Astrocyte (in vitro differentiated cells and primary cell): ENCODE data around the gene GLYR1. TPM values are rescaled to one million over a fixed set of nuclear protein-coding genes. Genes with fewer than 3 reads are reported as not detected.

Source experiments
- DNase-seq: peaks from one replicate; pipeline ENCODE4 v3.0.0-alpha.2; 2010; ENCODE audit warnings: low read depth
- FAIRE-seq: peaks from 2 replicates; lab custom pipeline; 2011; peaks lifted over from hg19 to GRCh38; lab: Jason Lieb, UNC
- H2AFZ ChIP-seq: 2 replicates; pipeline ENCODE4 v1.6.0; 2012; ENCODE audit warnings: low read depth, low read length, inconsistent platforms
- H3K27ac ChIP-seq: 2 replicates; pipeline ENCODE4 v1.5.1; 2011; ENCODE audit warnings: low read depth, low read length, inconsistent platforms
- H3K27me3 ChIP-seq: 2 replicates; pipeline ENCODE4 v1.6.0; 2011; ENCODE audit warnings: low read length, inconsistent platforms; ENCODE audit not compliant: insufficient read depth
- H3K36me3 ChIP-seq: 2 replicates; pipeline ENCODE4 v1.5.1; 2011; ENCODE audit warnings: low read length, inconsistent platforms; ENCODE audit not compliant: insufficient read depth
- H3K4me1 ChIP-seq: 2 replicates; pipeline ENCODE4 v1.5.1; 2011; ENCODE audit warnings: low read length, inconsistent platforms; ENCODE audit not compliant: insufficient read depth
- H3K4me2 ChIP-seq: 2 replicates; pipeline ENCODE4 v1.6.0; 2012; ENCODE audit warnings: low read length, inconsistent platforms
- H3K4me3 ChIP-seq: 2 replicates; pipeline ENCODE4 v1.5.1; 2011; ENCODE audit warnings: low read depth, mild to moderate bottlenecking, low read length, inconsistent platforms; ENCODE audit not compliant: insufficient read depth
- H3K79me2 ChIP-seq: 2 replicates; pipeline ENCODE4 v1.6.0; 2012; ENCODE audit warnings: mild to moderate bottlenecking, low read length, inconsistent platforms; ENCODE audit not compliant: insufficient read depth
- H3K9ac ChIP-seq: 2 replicates; pipeline ENCODE4 v1.6.0; 2012; ENCODE audit warnings: mild to moderate bottlenecking, low read length, inconsistent platforms
- H3K9me3 ChIP-seq: 2 replicates; pipeline ENCODE4 v1.5.1; 2012; ENCODE audit warnings: low read depth, mild to moderate bottlenecking, low read length, inconsistent platforms; ENCODE audit not compliant: insufficient read depth
- H4K20me1 ChIP-seq: 2 replicates; pipeline ENCODE4 v1.6.0; 2012; ENCODE audit warnings: low read length, inconsistent platforms; ENCODE audit not compliant: insufficient read depth
- H3K27ac Mint-ChIP-seq: one replicate; pipeline ENCODE4 v1.8.0; 2021; ENCODE audit warnings: mild to moderate bottlenecking, mixed read lengths; ENCODE audit not compliant: unreplicated experiment
- H3K27me3 Mint-ChIP-seq: one replicate; pipeline ENCODE4 v1.8.0; 2021; ENCODE audit warnings: low read depth, mixed read lengths; ENCODE audit not compliant: unreplicated experiment
- H3K36me3 Mint-ChIP-seq: one replicate; pipeline ENCODE4 v1.8.0; 2021; ENCODE audit warnings: low read depth, mixed read lengths; ENCODE audit not compliant: unreplicated experiment
- H3K4me1 Mint-ChIP-seq: one replicate; pipeline ENCODE4 v1.8.0; 2021; ENCODE audit warnings: low read depth, mixed read lengths; ENCODE audit not compliant: unreplicated experiment
- H3K4me3 Mint-ChIP-seq: one replicate; pipeline ENCODE4 v1.8.0; 2021; ENCODE audit warnings: mild to moderate bottlenecking, moderate library complexity, mixed read lengths; ENCODE audit not compliant: unreplicated experiment
- H3K9me3 Mint-ChIP-seq: one replicate; pipeline ENCODE4 v1.8.0; 2021; ENCODE audit warnings: mild to moderate bottlenecking, mixed read lengths; ENCODE audit not compliant: unreplicated experiment
- CTCF ChIP-seq: IDR thresholded peaks from 2 replicates; pipeline ENCODE4 v1.5.1; 2011; ENCODE audit warnings: low read depth, mild to moderate bottlenecking, inconsistent platforms, low read length, moderate library complexity; ENCODE audit not compliant: insufficient read depth
- EZH2 ChIP-seq: IDR thresholded peaks from 2 replicates; pipeline ENCODE4 v1.6.1; 2012; ENCODE audit warnings: mild to moderate bottlenecking, low read length, inconsistent platforms; ENCODE audit not compliant: insufficient read depth
- total RNA-seq: library from RNA; stranded (reverse); gene quantifications from 2 replicates; pipeline ENCODE4 v1.2.1, GENCODE V29; 2021

The GLYR1 gene
- total RNA-seq, 1 donor from 2014 or later: 77.8 TPM

- H3K4me1 ChIP-seq: no peaks in the 10 kb centered on the region
- H3K4me3 Mint-ChIP-seq: no peak overlapping the region
- no peaks in the 10 kb centered on the region for H3K9me3 Mint-ChIP-seq
- H3K4me3 ChIP-seq: no peak overlapping the region
- no peak overlapping the region for H3K4me2 ChIP-seq
- H3K9ac ChIP-seq: no peak overlapping the region
- H3K27me3 Mint-ChIP-seq: no peaks in the 10 kb centered on the region
- peaks cover 21% of the 10 kb centered on the region for H3K79me2 ChIP-seq
- peaks cover 43% of the 10 kb centered on the region for H3K36me3 ChIP-seq
- peaks cover 1% of the 10 kb centered on the region for H3K4me1 Mint-ChIP-seq
- no peak overlapping the region for H3K27ac Mint-ChIP-seq
- H3K36me3 Mint-ChIP-seq: peaks cover 4% of the 10 kb centered on the region
- no peaks in the 10 kb centered on the region for H3K27me3 ChIP-seq
- no peak overlapping the region for H3K27ac ChIP-seq
- no peak for DNase-seq
- H2AFZ ChIP-seq: no peak overlapping the region
- no peaks in the 10 kb centered on the region for H3K9me3 ChIP-seq
- TF ChIP-seq CTCF: no peak
- no peak for TF ChIP-seq EZH2
- H4K20me1 ChIP-seq: peaks cover 60% of the 10 kb centered on the region
- FAIRE-seq: no peak
Measured at GRCh38 chr16:4833584-4833983, 13.5 kb downstream of the GLYR1 start.

GRCh38 chr16:4832698-4833343 is 14.3 kb downstream of the GLYR1 start:
- peaks cover 63% of the 10 kb centered on the region for H4K20me1 ChIP-seq
- Mint-ChIP-seq H3K27ac (no peak overlapping the region), H3K4me3 (no peak overlapping the region), H3K4me1 (peaks cover 1% of the 10 kb centered on the region), H3K36me3 (peaks cover 4% of the 10 kb centered on the region), H3K27me3 (no peaks in the 10 kb centered on the region), H3K9me3 (no peaks in the 10 kb centered on the region)
- H3K4me1 ChIP-seq: no peaks in the 10 kb centered on the region
- no peak overlapping the region for H2AFZ ChIP-seq
- H3K79me2 ChIP-seq: peaks cover 21% of the 10 kb centered on the region
- H3K4me2 ChIP-seq: no peak overlapping the region
- H3K27ac ChIP-seq: no peak overlapping the region
- DNase-seq: no peak
- TF ChIP-seq CTCF (no peak), EZH2 (no peak)
- H3K4me3 ChIP-seq: no peak overlapping the region
- H3K27me3 ChIP-seq: no peaks in the 10 kb centered on the region
- H3K9ac ChIP-seq: no peak overlapping the region
- H3K9me3 ChIP-seq: no peaks in the 10 kb centered on the region
- H3K36me3 ChIP-seq: peaks cover 42% of the 10 kb centered on the region
- no peak for FAIRE-seq

- H2AFZ ChIP-seq: no peak overlapping the region
- peaks cover 22% of the 10 kb centered on the region for H3K79me2 ChIP-seq
- no peak overlapping the region for H3K27ac Mint-ChIP-seq
- H3K4me3 Mint-ChIP-seq: no peak overlapping the region
- TF ChIP-seq CTCF: no peak
- no peak for TF ChIP-seq EZH2
- no peak overlapping the region for H3K27ac ChIP-seq
- peaks cover 5% of the 10 kb centered on the region for H3K36me3 Mint-ChIP-seq
- H3K4me3 ChIP-seq: no peak overlapping the region
- no peaks in the 10 kb centered on the region for H3K9me3 Mint-ChIP-seq
- no peak overlapping the region for H3K4me2 ChIP-seq
- FAIRE-seq: no peak
- H3K27me3 ChIP-seq: no peaks in the 10 kb centered on the region
- no peak for DNase-seq
- H3K9me3 ChIP-seq: no peaks in the 10 kb centered on the region
- peaks cover 64% of the 10 kb centered on the region for H4K20me1 ChIP-seq
- H3K4me1 ChIP-seq: no peaks in the 10 kb centered on the region
- peaks cover 1% of the 10 kb centered on the region for H3K4me1 Mint-ChIP-seq
- no peaks in the 10 kb centered on the region for H3K27me3 Mint-ChIP-seq
- H3K9ac ChIP-seq: no peak overlapping the region
- H3K36me3 ChIP-seq: peaks cover 47% of the 10 kb centered on the region
Measured at GRCh38 chr16:4831616-4832015, 15.5 kb downstream of the GLYR1 start.
